ENCODE measurements around the gene COPS4.
"Not testable (repeated sequence)": the region's sequence is repeated elsewhere in the genome, so short reads cannot be mapped to it uniquely, and the experiment has no call there.

The COPS4 gene

GRCh38 chr4:83089410-83090157 is 54.6 kb downstream of the COPS4 start:
- no peak for DNase-seq

DNA sequence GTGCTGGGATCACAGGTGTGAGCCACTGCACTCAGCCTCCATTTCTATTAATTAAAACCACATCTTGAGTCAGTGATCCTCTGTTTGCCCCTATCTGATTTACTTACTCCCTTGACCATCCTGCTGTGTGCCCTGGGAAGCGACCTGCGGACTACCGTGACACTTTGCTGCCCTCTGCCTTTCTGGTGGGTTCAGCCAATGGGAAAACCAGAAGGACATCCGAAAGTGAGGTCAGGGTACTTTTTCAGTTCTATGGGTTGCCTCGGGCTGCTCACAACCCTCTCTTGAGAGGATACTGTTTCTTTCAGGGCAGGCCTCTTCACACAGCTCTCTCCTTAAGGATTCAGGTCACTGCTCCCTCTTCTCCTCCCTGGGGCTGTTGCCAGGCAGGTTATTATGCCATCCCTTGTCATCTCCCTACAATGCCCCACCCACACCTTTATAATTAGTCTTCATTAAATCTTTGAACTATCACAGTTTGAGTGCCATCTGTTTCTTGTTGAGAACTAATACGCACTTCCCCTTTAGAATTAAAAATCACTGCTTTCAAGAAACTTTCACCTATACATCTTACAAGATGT is 58.2 kb downstream of the COPS4 start:
- no peak for DNase-seq

- DNase-seq, result no peak
Observed at GRCh38 chr4:83096397-83096796, 61.4 kb downstream of the COPS4 start.

DNA sequence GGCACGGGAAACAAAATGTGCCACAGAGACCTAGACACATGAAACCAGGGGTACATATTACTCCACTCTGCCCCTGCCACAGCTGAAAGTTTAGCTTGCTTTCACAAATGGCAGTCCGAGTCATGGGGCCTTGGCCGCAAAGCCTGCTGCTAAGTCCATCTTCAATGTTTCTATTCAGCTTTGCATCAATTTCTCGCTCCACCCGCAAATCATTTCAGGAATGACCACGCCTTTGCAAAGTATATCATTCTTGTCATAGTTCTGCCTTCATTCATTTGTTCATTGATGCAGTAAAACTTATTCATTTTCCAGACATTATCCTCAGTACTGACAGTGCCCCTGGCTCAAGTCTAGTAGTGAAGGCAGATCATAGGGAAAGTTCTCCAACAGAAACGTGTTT is 70.0 kb downstream of the COPS4 start:
- no peak for DNase-seq

GRCh38 chr4:83107631-83108030 is 72.6 kb downstream of the COPS4 start:
- DNase-seq, result no peak

DNA sequence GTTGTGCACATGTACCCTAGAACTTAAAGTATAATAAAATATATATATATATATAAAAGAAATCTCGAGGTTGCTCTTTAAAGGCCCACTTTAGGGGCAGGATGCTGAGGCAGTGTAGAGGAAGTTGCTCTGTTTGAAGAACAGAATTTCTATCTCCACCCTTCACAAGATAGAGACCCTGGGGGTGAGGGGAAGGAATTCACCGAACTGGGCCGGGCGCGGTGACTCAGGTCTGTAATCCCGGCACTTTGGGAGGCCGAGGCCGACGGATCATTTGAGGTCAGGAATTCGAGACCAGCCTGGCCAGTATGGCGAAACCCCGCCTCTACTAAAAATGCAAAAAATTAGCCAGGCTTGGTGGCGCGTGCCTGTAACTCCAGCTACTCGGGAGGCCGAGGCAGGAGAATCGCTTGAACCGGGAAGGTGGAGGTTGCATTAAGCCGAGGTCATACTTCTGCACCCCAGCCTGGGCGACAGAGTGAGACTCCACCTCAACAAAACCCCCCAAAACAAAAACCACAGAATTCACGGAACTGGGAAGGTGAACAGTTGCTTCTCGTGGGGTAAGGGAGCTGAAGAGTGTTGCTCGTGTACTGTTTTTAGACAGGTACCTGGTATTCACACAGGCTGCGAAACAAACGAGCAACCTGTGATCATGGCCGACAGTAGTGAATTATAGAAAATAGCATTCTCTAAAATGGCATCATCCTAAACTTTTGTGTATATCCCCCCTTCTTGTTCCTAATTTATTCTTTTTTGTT is 73.3 kb downstream of the COPS4 start:
- DNase-seq, result no peak

GRCh38 chr4:83109480-83110222 is 74.7 kb downstream of the COPS4 start:
- DNase-seq, result no peak

GRCh38 chr4:83110223-83110945 is 75.4 kb downstream of the COPS4 start:
- peak; percentile 62 for DNase-seq

- DNase-seq, result no peak
Observed at GRCh38 chr4:83110970-83111750, 76.2 kb downstream of the COPS4 start.

DNA sequence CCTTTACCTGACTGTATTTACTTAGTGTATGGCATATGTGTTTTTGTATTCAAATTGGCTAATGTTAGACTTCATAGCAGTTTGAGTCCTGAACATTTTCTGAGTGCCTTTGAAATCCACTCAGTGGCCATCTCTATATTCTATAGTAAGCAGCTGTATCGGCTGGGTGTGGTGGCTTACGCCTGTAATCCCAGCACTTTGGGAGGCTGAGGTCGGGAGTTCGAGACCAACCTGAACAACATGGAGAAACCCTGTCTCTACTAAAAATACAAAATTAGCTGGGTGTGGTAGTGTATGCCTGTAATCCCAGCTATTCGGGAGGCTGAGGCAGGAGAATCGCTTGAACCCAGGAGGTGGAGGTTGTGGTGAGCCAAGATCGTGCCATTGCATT is 76.8 kb downstream of the COPS4 start:
- not testable (repeated sequence) for DNase-seq

GRCh38 chr4:83112231-83112630 is 77.2 kb downstream of the COPS4 start:
- no peak for DNase-seq

GRCh38 chr4:83112678-83113428 is 77.9 kb downstream of the COPS4 start:
- no peak for DNase-seq

GRCh38 chr4:83113429-83113786 is 78.4 kb downstream of the COPS4 start:
- DNase-seq, result no peak

DNA sequence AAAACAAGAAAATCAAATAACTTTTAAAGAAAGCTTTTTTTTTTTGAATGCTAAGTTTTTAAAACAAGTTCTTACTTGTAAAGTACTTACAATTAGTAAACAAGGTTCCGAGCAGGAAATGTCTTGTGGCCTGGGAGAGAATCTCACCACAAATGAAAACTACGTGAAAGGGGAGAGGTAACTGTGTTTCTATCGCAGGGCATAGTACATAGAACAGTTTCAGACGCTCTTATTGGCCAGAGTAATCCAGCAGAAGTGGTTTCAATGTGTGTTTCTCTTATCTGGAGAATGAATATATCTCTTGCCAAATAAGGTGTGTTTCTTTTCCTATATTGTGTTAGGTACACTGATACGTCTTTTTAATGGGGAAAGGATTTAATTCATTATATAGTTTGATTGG is 79.6 kb downstream of the COPS4 start, which contains the start of gene PLAC8:
TSS of gene PLAC8 (minus strand) at position 154 of the 400 bp plus-strand sequence. CDS start 6,808 bp downstream, outside the sequence.
- DNase-seq, result no peak

DNA sequence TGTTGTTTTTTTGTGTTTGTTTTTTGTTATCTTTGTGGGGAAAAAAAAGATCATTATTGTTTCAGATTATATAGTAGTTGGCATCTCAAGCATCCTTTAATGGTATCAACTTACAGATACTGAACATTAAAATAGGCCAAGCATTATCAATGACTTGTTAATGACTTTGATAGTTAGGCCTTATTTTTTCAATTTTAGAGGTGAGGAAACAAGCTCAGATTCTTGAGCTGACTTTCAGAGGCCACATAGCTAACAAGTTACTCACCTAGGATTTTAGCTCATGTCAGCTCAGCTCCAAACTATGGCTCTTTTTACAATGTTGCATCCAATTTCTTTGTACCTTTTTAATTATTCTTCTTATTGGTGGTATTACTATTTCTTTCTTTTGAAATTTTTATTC is 80.0 kb downstream of the COPS4 start:
- DNase-seq, result no peak

DNA sequence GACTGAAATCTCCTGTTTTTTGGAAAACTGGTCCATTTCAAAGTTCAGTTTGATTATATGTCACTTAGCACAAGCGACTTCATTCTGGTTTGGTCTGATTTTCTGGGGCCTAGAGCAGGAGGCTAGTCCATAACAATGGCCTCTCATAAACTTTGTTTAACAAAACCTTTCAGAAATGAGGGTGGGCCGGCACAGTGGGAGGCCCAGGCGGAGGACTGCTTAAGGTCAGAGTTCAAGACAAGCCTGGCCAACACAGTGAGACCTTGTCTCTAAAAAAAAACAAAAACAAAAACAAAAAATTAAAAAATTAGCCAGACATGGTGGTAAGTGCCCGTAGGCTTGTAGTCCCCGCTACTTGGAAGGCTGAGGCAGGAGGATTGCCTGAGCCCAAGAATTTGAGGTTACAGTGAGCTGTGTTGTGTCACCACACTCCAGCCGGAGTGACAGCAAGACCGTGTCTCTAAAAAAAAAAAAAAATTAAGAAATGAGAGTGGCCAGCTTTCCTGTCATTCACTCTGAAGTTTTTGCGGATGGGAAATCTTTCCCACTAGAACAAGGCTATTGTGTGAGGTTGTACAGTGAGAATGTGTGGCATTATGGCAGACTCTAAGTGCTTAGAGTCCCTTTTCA is 80.8 kb downstream of the COPS4 start:
- DNase-seq, result no peak

GRCh38 chr4:83118869-83119268 is 83.9 kb downstream of the COPS4 start:
- DNase-seq, result no peak

GRCh38 chr4:83121246-83121645 is 86.3 kb downstream of the COPS4 start:
- no peak for DNase-seq

GRCh38 chr4:83124111-83124780 is 89.3 kb downstream of the COPS4 start:
- DNase-seq, result no peak
